Astrocyte (in vitro differentiated cells and primary cell): Measurements from ENCODE around the gene KCNQ1OT1. TPM values are rescaled to one million over a fixed set of nuclear protein-coding genes. Genes with fewer than 3 reads are reported as not detected.

Experiments
- DNase-seq: peaks from one replicate; pipeline ENCODE4 v3.0.0-alpha.2; 2010; ENCODE audit warnings: low read depth
- FAIRE-seq: peaks from 2 replicates; lab custom pipeline; 2011; peaks lifted over from hg19 to GRCh38; lab: Jason Lieb, UNC
- H2AFZ ChIP-seq: 2 replicates; pipeline ENCODE4 v1.6.0; 2012; ENCODE audit warnings: low read depth, low read length, inconsistent platforms
- H3K27ac ChIP-seq: 2 replicates; pipeline ENCODE4 v1.5.1; 2011; ENCODE audit warnings: low read depth, low read length, inconsistent platforms
- H3K27me3 ChIP-seq: 2 replicates; pipeline ENCODE4 v1.6.0; 2011; ENCODE audit warnings: low read length, inconsistent platforms; ENCODE audit not compliant: insufficient read depth
- H3K36me3 ChIP-seq: 2 replicates; pipeline ENCODE4 v1.5.1; 2011; ENCODE audit warnings: low read length, inconsistent platforms; ENCODE audit not compliant: insufficient read depth
- H3K4me1 ChIP-seq: 2 replicates; pipeline ENCODE4 v1.5.1; 2011; ENCODE audit warnings: low read length, inconsistent platforms; ENCODE audit not compliant: insufficient read depth
- H3K4me2 ChIP-seq: 2 replicates; pipeline ENCODE4 v1.6.0; 2012; ENCODE audit warnings: low read length, inconsistent platforms
- H3K4me3 ChIP-seq: 2 replicates; pipeline ENCODE4 v1.5.1; 2011; ENCODE audit warnings: low read depth, mild to moderate bottlenecking, low read length, inconsistent platforms; ENCODE audit not compliant: insufficient read depth
- H3K79me2 ChIP-seq: 2 replicates; pipeline ENCODE4 v1.6.0; 2012; ENCODE audit warnings: mild to moderate bottlenecking, low read length, inconsistent platforms; ENCODE audit not compliant: insufficient read depth
- H3K9ac ChIP-seq: 2 replicates; pipeline ENCODE4 v1.6.0; 2012; ENCODE audit warnings: mild to moderate bottlenecking, low read length, inconsistent platforms
- H3K9me3 ChIP-seq: 2 replicates; pipeline ENCODE4 v1.5.1; 2012; ENCODE audit warnings: low read depth, mild to moderate bottlenecking, low read length, inconsistent platforms; ENCODE audit not compliant: insufficient read depth
- H4K20me1 ChIP-seq: 2 replicates; pipeline ENCODE4 v1.6.0; 2012; ENCODE audit warnings: low read length, inconsistent platforms; ENCODE audit not compliant: insufficient read depth
- H3K27ac Mint-ChIP-seq: one replicate; pipeline ENCODE4 v1.8.0; 2021; ENCODE audit warnings: mild to moderate bottlenecking, mixed read lengths; ENCODE audit not compliant: unreplicated experiment
- H3K27me3 Mint-ChIP-seq: one replicate; pipeline ENCODE4 v1.8.0; 2021; ENCODE audit warnings: low read depth, mixed read lengths; ENCODE audit not compliant: unreplicated experiment
- H3K36me3 Mint-ChIP-seq: one replicate; pipeline ENCODE4 v1.8.0; 2021; ENCODE audit warnings: low read depth, mixed read lengths; ENCODE audit not compliant: unreplicated experiment
- H3K4me1 Mint-ChIP-seq: one replicate; pipeline ENCODE4 v1.8.0; 2021; ENCODE audit warnings: low read depth, mixed read lengths; ENCODE audit not compliant: unreplicated experiment
- H3K4me3 Mint-ChIP-seq: one replicate; pipeline ENCODE4 v1.8.0; 2021; ENCODE audit warnings: mild to moderate bottlenecking, moderate library complexity, mixed read lengths; ENCODE audit not compliant: unreplicated experiment
- H3K9me3 Mint-ChIP-seq: one replicate; pipeline ENCODE4 v1.8.0; 2021; ENCODE audit warnings: mild to moderate bottlenecking, mixed read lengths; ENCODE audit not compliant: unreplicated experiment
- CTCF ChIP-seq: IDR thresholded peaks from 2 replicates; pipeline ENCODE4 v1.5.1; 2011; ENCODE audit warnings: low read depth, mild to moderate bottlenecking, inconsistent platforms, low read length, moderate library complexity; ENCODE audit not compliant: insufficient read depth
- EZH2 ChIP-seq: IDR thresholded peaks from 2 replicates; pipeline ENCODE4 v1.6.1; 2012; ENCODE audit warnings: mild to moderate bottlenecking, low read length, inconsistent platforms; ENCODE audit not compliant: insufficient read depth
- total RNA-seq: library from RNA; stranded (reverse); gene quantifications from 2 replicates; pipeline ENCODE4 v1.2.1, GENCODE V29; 2021

The KCNQ1OT1 gene
- total RNA-seq, 1 donor from 2014 or later, result 2.5 TPM

GRCh38 chr11:2701898-2702434 lies 2.2 kb upstream of the KCNQ1OT1 start:
- no peak overlapping the region for H3K4me2 ChIP-seq
- no peak for TF ChIP-seq EZH2
- TF ChIP-seq CTCF, result no peak
- peaks cover 4% of the 10 kb centered on the region for H3K27me3 ChIP-seq
- DNase-seq (no peak), FAIRE-seq (no peak)
- H4K20me1 ChIP-seq, result peaks cover 23% of the 10 kb centered on the region
- no peak overlapping the region for H3K27ac ChIP-seq
- H3K4me3 Mint-ChIP-seq, result no peak overlapping the region
- H3K4me1 ChIP-seq, result peaks cover 5% of the 10 kb centered on the region
- H3K27ac Mint-ChIP-seq, result no peak overlapping the region
- H3K9me3 ChIP-seq, result no peaks in the 10 kb centered on the region
- peaks cover 28% of the 10 kb centered on the region for H3K79me2 ChIP-seq
- H3K9ac ChIP-seq, result no peak overlapping the region
- H3K36me3 ChIP-seq, result no peaks in the 10 kb centered on the region
- peaks cover 41% of the 10 kb centered on the region for H3K27me3 Mint-ChIP-seq
- peaks cover 6% of the 10 kb centered on the region for H3K36me3 Mint-ChIP-seq
- H3K9me3 Mint-ChIP-seq, result peaks cover 20% of the 10 kb centered on the region
- H2AFZ ChIP-seq, result no peak overlapping the region
- H3K4me3 ChIP-seq, result no peak overlapping the region
- H3K4me1 Mint-ChIP-seq, result peaks cover 4% of the 10 kb centered on the region

DNA sequence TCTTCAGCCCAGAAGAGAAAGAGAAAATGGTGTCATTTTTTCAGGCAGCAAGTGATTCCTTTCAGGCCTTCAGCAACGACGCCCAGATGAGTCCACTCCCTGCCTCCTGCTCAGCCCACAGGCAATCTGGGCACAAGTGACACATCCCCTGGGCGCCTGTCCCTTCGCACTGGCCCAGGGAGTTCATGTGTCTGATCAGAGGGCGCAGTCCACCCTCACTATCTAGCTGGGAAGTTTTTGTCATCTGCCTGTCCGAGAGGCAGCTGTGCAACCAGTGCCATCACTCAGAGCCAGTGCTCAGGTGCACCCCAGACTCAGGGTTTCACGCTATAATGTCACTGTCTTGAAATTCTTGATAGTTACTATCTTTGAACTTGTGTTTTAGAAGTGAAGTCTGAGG lies 1.4 kb upstream of the KCNQ1OT1 start:
- Histone ChIP-seq H3K9ac (no peak overlapping the region), H3K4me2 (peak overlapping the region; percentile 87), H3K9me3 (no peaks in the 10 kb centered on the region), H3K36me3 (no peaks in the 10 kb centered on the region), H3K4me3 (no peak overlapping the region), H4K20me1 (peaks cover 31% of the 10 kb centered on the region), H3K79me2 (peaks cover 35% of the 10 kb centered on the region), H2AFZ (no peak overlapping the region), H3K27ac (no peak overlapping the region), H3K4me1 (peaks cover 7% of the 10 kb centered on the region), H3K27me3 (peaks cover 4% of the 10 kb centered on the region)
- Mint-ChIP-seq H3K9me3 (peaks cover 17% of the 10 kb centered on the region), H3K4me1 (peaks cover 8% of the 10 kb centered on the region), H3K4me3 (peak overlapping the region; percentile 79), H3K27me3 (peaks cover 35% of the 10 kb centered on the region), H3K27ac (peak overlapping the region; percentile 58), H3K36me3 (peaks cover 6% of the 10 kb centered on the region)
- TF ChIP-seq CTCF (no peak), EZH2 (no peak)
- FAIRE-seq, result no peak
- DNase-seq, result no peak

GRCh38 chr11:2700415-2701211 lies 819 bp upstream of the KCNQ1OT1 start:
- Histone ChIP-seq H3K4me1 (peaks cover 7% of the 10 kb centered on the region), H2AFZ (peak overlapping the region; percentile 52), H3K4me2 (peak overlapping the region; percentile 87), H4K20me1 (peaks cover 37% of the 10 kb centered on the region), H3K27ac (peak overlapping the region; percentile 75), H3K4me3 (peak overlapping the region; percentile 52), H3K27me3 (peaks cover 4% of the 10 kb centered on the region), H3K79me2 (peaks cover 41% of the 10 kb centered on the region), H3K9ac (peak overlapping the region; percentile 84), H3K36me3 (no peaks in the 10 kb centered on the region), H3K9me3 (no peaks in the 10 kb centered on the region)
- Mint-ChIP-seq H3K27ac (peak overlapping the region; percentile 58), H3K4me1 (peaks cover 13% of the 10 kb centered on the region), H3K9me3 (peaks cover 12% of the 10 kb centered on the region), H3K4me3 (peak overlapping the region; percentile 79), H3K27me3 (peaks cover 33% of the 10 kb centered on the region), H3K36me3 (peaks cover 6% of the 10 kb centered on the region)
- DNase-seq (no peak), FAIRE-seq (no peak)
- TF ChIP-seq CTCF (no peak), EZH2 (no peak)
